ENCODE results near the gene CCPG1.

The CCPG1 gene

DNA sequence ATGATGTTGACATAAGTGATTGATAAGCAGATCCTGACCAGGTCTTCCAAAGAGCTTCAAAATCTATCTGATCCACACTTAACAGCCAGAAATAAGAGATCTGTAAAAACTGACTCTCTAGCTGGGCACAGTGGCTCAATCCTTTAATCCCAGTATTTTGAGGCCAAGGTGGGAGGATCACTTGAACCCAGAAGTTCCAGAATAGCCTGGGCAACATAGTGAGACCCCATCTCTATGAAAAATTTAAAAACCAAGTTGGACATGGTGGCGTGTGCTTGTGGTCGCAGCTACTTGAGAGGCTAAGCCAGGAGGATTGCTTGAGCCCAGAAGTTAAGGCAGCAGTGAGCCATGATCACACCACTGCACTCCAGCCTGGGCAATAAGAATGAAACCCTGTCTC lies 45.5 kb downstream of the CCPG1 start:
- TF ChIP-seq, protein P1, sequence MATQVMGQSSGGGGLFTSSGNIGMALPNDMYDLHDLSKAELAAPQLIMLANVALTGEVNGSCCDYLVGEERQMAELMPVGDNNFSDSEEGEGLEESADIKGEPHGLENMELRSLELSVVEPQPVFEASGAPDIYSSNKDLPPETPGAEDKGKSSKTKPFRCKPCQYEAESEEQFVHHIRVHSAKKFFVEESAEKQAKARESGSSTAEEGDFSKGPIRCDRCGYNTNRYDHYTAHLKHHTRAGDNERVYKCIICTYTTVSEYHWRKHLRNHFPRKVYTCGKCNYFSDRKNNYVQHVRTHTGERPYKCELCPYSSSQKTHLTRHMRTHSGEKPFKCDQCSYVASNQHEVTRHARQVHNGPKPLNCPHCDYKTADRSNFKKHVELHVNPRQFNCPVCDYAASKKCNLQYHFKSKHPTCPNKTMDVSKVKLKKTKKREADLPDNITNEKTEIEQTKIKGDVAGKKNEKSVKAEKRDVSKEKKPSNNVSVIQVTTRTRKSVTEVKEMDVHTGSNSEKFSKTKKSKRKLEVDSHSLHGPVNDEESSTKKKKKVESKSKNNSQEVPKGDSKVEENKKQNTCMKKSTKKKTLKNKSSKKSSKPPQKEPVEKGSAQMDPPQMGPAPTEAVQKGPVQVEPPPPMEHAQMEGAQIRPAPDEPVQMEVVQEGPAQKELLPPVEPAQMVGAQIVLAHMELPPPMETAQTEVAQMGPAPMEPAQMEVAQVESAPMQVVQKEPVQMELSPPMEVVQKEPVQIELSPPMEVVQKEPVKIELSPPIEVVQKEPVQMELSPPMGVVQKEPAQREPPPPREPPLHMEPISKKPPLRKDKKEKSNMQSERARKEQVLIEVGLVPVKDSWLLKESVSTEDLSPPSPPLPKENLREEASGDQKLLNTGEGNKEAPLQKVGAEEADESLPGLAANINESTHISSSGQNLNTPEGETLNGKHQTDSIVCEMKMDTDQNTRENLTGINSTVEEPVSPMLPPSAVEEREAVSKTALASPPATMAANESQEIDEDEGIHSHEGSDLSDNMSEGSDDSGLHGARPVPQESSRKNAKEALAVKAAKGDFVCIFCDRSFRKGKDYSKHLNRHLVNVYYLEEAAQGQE (IDR thresholded peaks at IDR 0.05; ENCODE audit: insufficient read depth in 1 of 2, low read depth in 2 of 2, low read length in 2 of 2) = no peak
- TF ChIP-seq FOXP2 (optimal IDR thresholded peaks at IDR 0.05; ENCODE audit: borderline replicate concordance, extremely low read depth, extremely low read length, insufficient read depth) = no peak
- no peak for TF ChIP-seq SIN3A (IDR thresholded peaks at IDR 0.05; ENCODE audit: borderline replicate concordance, insufficient read depth, low read length)
- TF ChIP-seq TAF1 (IDR thresholded peaks at IDR 0.05; ENCODE audit: borderline replicate concordance, insufficient read depth, low read length) = no peak
- TF ChIP-seq POLR2AphosphoS5 (IDR thresholded peaks at IDR 0.05; ENCODE audit: low read depth, low read length) = no peak

DNA sequence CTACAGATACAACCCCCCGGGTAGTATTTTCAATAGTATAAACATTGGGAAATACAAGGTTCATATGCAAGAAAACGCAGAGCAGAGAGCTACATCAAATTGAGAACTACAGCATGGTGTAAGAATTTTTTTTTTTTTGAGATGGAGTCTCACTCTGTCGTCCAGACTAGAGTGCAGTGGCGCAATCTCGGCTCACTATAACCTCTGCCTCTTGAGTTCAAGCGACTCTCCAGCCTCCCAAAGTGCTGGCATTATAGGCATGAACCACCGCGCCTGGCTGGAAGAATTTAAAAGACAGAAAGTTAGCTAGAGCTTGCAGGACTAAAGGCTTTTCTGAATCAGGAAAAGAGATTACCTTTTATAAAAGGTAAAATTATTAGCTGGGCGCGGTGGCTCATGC lies 47.1 kb downstream of the CCPG1 start:
- TF ChIP-seq FOXP2 (optimal IDR thresholded peaks at IDR 0.05; ENCODE audit: borderline replicate concordance, extremely low read depth, extremely low read length, insufficient read depth) (no peak), TAF1 (IDR thresholded peaks at IDR 0.05; ENCODE audit: borderline replicate concordance, insufficient read depth, low read length) (no peak), POLR2AphosphoS5 (IDR thresholded peaks at IDR 0.05; ENCODE audit: low read depth, low read length) (no peak), SIN3A (IDR thresholded peaks at IDR 0.05; ENCODE audit: borderline replicate concordance, insufficient read depth, low read length) (no peak)
- TF ChIP-seq, protein P1 (IDR thresholded peaks at IDR 0.05; ENCODE audit: insufficient read depth in 1 of 2, low read depth in 2 of 2, low read length in 2 of 2) = no peak

DNA sequence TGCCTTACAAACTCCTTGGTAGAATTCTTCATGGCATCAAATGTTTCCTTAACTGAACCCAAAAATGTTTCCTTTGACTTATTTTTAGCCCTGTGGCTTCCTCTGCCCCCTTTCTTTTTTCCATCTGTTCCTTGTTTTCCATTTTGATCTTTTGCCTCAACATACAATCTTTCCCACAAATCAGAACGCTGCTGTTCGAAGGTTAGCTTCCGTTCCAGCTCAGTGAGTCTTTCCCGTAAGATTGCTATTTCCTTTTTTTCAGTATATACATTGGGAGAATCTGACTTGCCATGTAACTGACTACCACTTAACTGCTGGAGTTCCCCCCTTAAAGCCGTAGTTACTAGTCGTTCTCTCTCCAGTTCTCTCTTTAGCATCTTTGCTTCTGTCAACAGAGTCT lies 47.9 kb downstream of the CCPG1 start:
- no peak for TF ChIP-seq TAF1 (IDR thresholded peaks at IDR 0.05; ENCODE audit: borderline replicate concordance, insufficient read depth, low read length)
- TF ChIP-seq SIN3A (IDR thresholded peaks at IDR 0.05; ENCODE audit: borderline replicate concordance, insufficient read depth, low read length) = no peak
- TF ChIP-seq FOXP2 (optimal IDR thresholded peaks at IDR 0.05; ENCODE audit: borderline replicate concordance, extremely low read depth, extremely low read length, insufficient read depth) = no peak

DNA sequence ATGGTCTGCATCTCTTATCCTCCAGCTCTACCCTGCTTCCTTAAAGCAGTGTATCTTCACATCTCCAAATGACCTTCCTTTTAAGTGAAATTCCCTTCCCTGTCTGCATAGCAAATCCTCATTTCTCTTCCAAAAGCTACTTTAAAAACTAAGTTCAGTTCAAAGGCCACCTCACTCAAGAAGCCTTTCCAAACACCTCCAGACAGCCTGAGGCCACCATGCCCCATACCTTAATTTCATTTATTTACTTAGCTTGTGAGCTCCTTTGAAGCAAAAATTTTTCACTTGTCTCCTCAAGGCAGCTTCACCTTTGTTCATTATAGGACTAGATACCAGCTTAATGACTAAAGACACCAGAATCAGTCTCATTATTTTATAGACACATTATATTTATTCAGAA lies 49.7 kb downstream of the CCPG1 start:
- TF ChIP-seq SIN3A (IDR thresholded peaks at IDR 0.05; ENCODE audit: borderline replicate concordance, insufficient read depth, low read length) (no peak), FOXP2 (optimal IDR thresholded peaks at IDR 0.05; ENCODE audit: borderline replicate concordance, extremely low read depth, extremely low read length, insufficient read depth) (no peak), POLR2AphosphoS5 (IDR thresholded peaks at IDR 0.05; ENCODE audit: low read depth, low read length) (no peak), TAF1 (IDR thresholded peaks at IDR 0.05; ENCODE audit: borderline replicate concordance, insufficient read depth, low read length) (no peak)
- TF ChIP-seq, protein P1 (IDR thresholded peaks at IDR 0.05; ENCODE audit: insufficient read depth in 1 of 2, low read depth in 2 of 2, low read length in 2 of 2) = no peak

DNA sequence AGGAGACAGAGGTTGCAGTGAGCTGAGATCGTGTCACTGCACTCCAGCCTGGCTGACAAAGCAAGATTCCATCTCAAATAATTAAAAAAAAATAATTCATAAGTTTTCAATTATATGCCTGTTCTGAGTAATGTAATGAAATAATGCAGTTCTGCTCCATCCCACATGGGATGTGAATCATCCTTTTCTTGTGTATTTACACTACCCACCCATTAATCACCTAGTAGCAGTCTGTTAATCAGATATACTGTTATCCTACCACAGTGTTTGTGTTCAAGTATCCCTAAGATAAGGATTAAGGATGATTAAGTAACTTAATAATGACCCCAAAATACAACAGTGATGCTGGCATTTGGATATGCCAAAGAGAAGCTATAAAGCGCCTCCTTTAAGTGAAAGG lies 50.4 kb downstream of the CCPG1 start:
- TF ChIP-seq SIN3A (IDR thresholded peaks at IDR 0.05; ENCODE audit: borderline replicate concordance, insufficient read depth, low read length) = no peak
- no peak for TF ChIP-seq FOXP2 (optimal IDR thresholded peaks at IDR 0.05; ENCODE audit: borderline replicate concordance, extremely low read depth, extremely low read length, insufficient read depth)
- no peak for TF ChIP-seq POLR2AphosphoS5 (IDR thresholded peaks at IDR 0.05; ENCODE audit: low read depth, low read length)
- TF ChIP-seq TAF1 (IDR thresholded peaks at IDR 0.05; ENCODE audit: borderline replicate concordance, insufficient read depth, low read length) = no peak
- TF ChIP-seq, protein P1 (IDR thresholded peaks at IDR 0.05; ENCODE audit: insufficient read depth in 1 of 2, low read depth in 2 of 2, low read length in 2 of 2) = no peak
